Heart right ventricle (tissue), 16 donors: ENCODE data around the gene LHFPL3. TPM values are rescaled to one million over a fixed set of nuclear protein-coding genes. Genes with fewer than 3 reads are reported as not detected.

ENCODE experiments used
- ATAC-seq, 8 donors: fragments of 200-7000 bp; cut with Tn5 transposase; one replicate each; pipeline ENCODE4 v1.9.1; 2020; ENCODE audit warnings: mild to moderate bottlenecking in 8 of 8, moderate library complexity in 8 of 8, moderate number of reproducible peaks in 1 of 8
- DNase-seq, 2 donors: peaks; one replicate each; pipeline ENCODE4 v3.0.0-alpha.2; 2020
- H3K27ac ChIP-seq, 10 donors: fragments of 200-600 bp; sonication (generic) in 2 of 10; one replicate each; pipeline versions ENCODE4 v1.5.0 to v1.8.0; 2020 to 2022; ENCODE audit warnings: mild to moderate bottlenecking in 3 of 10
- H3K27me3 ChIP-seq, 7 donors: fragments of 200-600 bp; one replicate each; pipeline ENCODE4 v1.8.0; 2021 to 2022; ENCODE audit warnings: mild to moderate bottlenecking in 2 of 7
- H3K36me3 ChIP-seq, 9 donors: fragments of 200-600 bp; sonication (generic) in 1 of 9; one replicate each; pipeline versions ENCODE4 v1.5.0 to v1.8.0; 2020 to 2022; ENCODE audit warnings: mild to moderate bottlenecking in 2 of 9
- H3K4me1 ChIP-seq, 9 donors: fragments of 200-600 bp; sonication (generic) in 1 of 9; one replicate each; pipeline versions ENCODE4 v1.5.0 to v1.8.0; 2020 to 2022; ENCODE audit warnings: mild to moderate bottlenecking in 4 of 9
- H3K4me3 ChIP-seq, 10 donors: fragments of 200-600 bp; sonication (generic) in 2 of 10; one replicate each; pipeline versions ENCODE4 v1.5.0 to v1.8.0; 2020 to 2022; ENCODE audit warnings: mild to moderate bottlenecking in 7 of 10, moderate library complexity in 2 of 10
- H3K9me3 ChIP-seq, 11 donors: fragments of 200-600 bp in 10 of 11; sonication (generic) in 2 of 11; one replicate each; pipeline versions ENCODE4 v1.5.0 to v1.8.0; 2013 to 2022; ENCODE audit warnings: mild to moderate bottlenecking in 2 of 11, control low read depth in 1 of 11, moderate library complexity in 1 of 11
- WGBS, 2 donors: extraction: QIAGEN DNeasy Blood & Tissue Kit; methylation state at CpG; one replicate each; pipeline ENCODE4 v1.1.7; 2013; ENCODE audit warnings: inconsistent platforms in 1 of 2; 5-methylcytosine and 5-hydroxymethylcytosine counted together
- intact Hi-C, 10 donors: fragments of 100-400 bp; cut with DNase I; formaldehyde crosslinking; loops; one replicate each; pipeline versions ENCODE4 v1.11.1 to v1.14.2; 2022
- polyA plus RNA-seq, 2 donors: library from polyadenylated mRNA; stranded (reverse); fragments of 200-250 nt; gene quantifications; one replicate each; pipeline ENCODE4 v1.2.3, GENCODE V29; 2013
- total RNA-seq, 10 donors: library from RNA; stranded (reverse); fragmentation: NEBNext Ultra II Directional in 3 of 10; extraction: Animal tissue kit (Norgen Biotek cat#: 25700) in 3 of 10; gene quantifications; one replicate each; pipeline versions ENCODE4 v1.2.1 to v1.2.4, GENCODE V29; 2021 to 2023
- TF ChIP-seq, protein P1 (sequence below), 9 donors: fragments of 200-600 bp; sonication (generic) in 2 of 9; IDR thresholded peaks; one replicate each; pipeline versions ENCODE4 v1.5.0 to v1.8.0; 2021 to 2022; ENCODE audit warnings: antibody characterized with exemption in 9 of 9, mild to moderate bottlenecking in 5 of 9, moderate library complexity in 1 of 9
- donor health status: Arrhythmogenic right ventricular cardiomyopathy.
- donor health status: ischemic (EF 13 %, LVEDD 7.1; RV severe dilation, severe dysfunction).
- donor health status: healthy with polysubstance abuse.
- donor health status: DM: no; HTN: yes; CAD: no.
- donor health status: DM: no; HTN: no; CAD: no.
- donor health status: ischemic (EF 25% LVEDD 6.9; RV normal size, moderate dysfunction).
- donor health status: ischemic (EF 25% LVEDD 5.7; RV mildly dilated, moderate dysfunction).
- donor health status: healthy.
- donor health status: DM: yes; HTN: yes; CAD: no.
- donor health status: Ischemic cardiomyopathy.
- donor health status: ischemic (EF 35%, LVEDD 5.7; RV mildly dilated, moderate dysfunction).
- donor health status: nonischemic (EF 11% LVEDD 7.7; RV severe dilation, severe dysfunction).
- donor health status: DM: yes; HTN: yes; CAD: no.
- donor health status: PGD.
- donor health status: ischemic (EF 29% LVEDD 5.4; RV normal size, mild dysfunction).
- donor health status: nonischemic (EF 23%, LVEDD 6.1; RV moderate dilation, normal function).

LHFPL3 gene
- total and polyA plus RNA-seq, 12 donors = not detected

DNA sequence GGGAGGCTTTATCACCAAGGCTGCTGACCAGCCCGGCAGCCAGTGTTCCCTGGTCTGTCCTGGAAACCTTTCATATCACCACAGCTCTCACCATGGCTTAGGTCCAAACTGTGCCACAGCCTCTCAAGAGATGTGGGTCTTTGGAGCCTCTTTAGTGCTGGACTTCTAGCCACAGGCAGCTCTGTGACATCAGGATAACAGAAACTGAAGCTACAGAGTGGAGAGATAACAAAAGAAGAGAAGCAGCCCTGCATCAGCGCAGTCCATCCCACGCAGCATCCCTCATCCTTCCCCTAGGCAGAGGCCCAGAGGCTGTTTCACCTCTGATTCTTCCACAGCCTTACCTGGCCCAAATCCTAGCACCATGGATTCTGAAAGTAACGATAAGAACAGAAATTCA lies 497.7 kb downstream of the LHFPL3 start:
- 85 to 88% methylated on average over 4 of the region's 4 CpGs for WGBS, 2 donors
- DNase-seq (no peak), ATAC-seq (no peak)
- Histone ChIP-seq H3K4me3 (no peak overlapping the region), H3K4me1 (no peaks in the 10 kb centered on the region), H3K9me3 (peaks cover 0 to 7% (median 0%) of the 10 kb centered on the region in 11 donors), H3K27ac (no peak overlapping the region), H3K36me3 (no peaks in the 10 kb centered on the region), H3K27me3 (peaks cover 0 to 3% (median 0%) of the 10 kb centered on the region in 7 donors)
- intact Hi-C loops = no loop called here
- TF ChIP-seq, protein P1, sequence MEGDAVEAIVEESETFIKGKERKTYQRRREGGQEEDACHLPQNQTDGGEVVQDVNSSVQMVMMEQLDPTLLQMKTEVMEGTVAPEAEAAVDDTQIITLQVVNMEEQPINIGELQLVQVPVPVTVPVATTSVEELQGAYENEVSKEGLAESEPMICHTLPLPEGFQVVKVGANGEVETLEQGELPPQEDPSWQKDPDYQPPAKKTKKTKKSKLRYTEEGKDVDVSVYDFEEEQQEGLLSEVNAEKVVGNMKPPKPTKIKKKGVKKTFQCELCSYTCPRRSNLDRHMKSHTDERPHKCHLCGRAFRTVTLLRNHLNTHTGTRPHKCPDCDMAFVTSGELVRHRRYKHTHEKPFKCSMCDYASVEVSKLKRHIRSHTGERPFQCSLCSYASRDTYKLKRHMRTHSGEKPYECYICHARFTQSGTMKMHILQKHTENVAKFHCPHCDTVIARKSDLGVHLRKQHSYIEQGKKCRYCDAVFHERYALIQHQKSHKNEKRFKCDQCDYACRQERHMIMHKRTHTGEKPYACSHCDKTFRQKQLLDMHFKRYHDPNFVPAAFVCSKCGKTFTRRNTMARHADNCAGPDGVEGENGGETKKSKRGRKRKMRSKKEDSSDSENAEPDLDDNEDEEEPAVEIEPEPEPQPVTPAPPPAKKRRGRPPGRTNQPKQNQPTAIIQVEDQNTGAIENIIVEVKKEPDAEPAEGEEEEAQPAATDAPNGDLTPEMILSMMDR (IDR thresholded peaks at IDR 0.05) = no peak

DNA sequence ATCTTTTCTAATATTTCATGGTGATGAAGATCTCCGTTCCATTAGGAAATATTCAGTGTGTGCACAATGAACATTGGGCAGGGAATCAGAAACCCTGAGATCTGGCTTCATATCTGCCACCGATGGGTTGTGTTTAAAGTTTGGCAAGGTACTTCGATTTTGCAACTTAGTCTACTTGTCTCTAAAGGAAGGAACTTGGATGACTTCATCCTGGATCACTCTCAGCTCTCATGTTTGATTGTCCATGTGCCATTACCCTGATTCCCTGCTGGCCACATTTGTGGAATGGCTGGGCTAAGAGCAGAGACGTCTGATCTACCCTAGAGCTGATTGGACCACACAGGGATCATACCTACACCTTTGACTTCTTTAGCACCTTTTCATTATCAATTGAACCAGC lies 508.6 kb downstream of the LHFPL3 start:
- intact Hi-C loops = no loop called here
- H3K9me3 ChIP-seq = no peaks in the 10 kb centered on the region
- TF ChIP-seq, protein P1 (IDR thresholded peaks at IDR 0.05) = no peak

DNA sequence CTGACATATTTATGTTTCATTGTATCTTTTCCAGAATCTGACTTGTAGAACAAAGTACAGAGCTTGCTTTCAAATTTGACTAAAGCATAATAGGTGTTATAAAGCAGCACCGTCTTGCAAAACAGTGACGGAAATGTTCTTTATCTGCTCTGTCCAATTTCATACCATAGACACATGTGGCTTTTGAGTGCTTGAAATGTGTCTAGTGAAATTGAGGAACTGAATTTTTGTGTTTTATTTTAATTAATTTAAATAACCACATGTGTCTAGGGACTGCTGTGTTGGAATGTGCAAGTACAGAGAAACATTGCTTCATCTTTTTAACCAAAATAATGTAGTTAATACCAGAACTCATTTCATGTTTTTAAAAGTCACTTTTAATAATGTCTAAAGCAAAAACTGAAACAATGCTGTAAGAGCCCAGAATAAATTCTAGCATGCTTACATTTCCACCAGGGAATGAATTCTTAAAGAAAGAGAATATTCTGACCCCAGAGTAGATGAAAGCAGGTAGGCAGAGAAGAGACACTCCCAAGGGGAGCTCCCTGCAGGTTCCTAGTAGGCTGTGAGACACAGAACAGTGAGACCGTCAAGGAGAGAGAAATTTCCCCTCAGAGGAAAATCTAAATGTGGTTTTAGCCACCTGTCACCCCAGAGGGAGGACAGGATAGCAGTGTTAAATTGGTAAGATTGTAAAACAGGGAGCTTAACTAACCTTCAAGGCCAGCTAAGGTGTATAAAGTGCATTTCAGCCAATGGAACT lies 510.3 kb downstream of the LHFPL3 start:
- H3K36me3 ChIP-seq = no peaks in the 10 kb centered on the region
- H3K27me3 ChIP-seq = peaks cover 0 to 34% (median 9%) of the 10 kb centered on the region in 7 donors
- no peaks in the 10 kb centered on the region for H3K9me3 ChIP-seq
- no peak overlapping the region for H3K27ac ChIP-seq
- WGBS, 2 donors = 55 to 66% methylated on average over 3 of the region's 3 CpGs
- no peaks in the 10 kb centered on the region for H3K4me1 ChIP-seq
- DNase-seq = no peak
- H3K4me3 ChIP-seq = no peak overlapping the region
- no peak for ATAC-seq
- intact Hi-C loops = no loop called here
- TF ChIP-seq, protein P1 (IDR thresholded peaks at IDR 0.05) = no peak

More for the DNA sequence above, 508.6 kb downstream of the LHFPL3 start:
- 49 to 61% methylated on average over 4 of the region's 4 CpGs for WGBS, 2 donors
- no peak for ATAC-seq
- Histone ChIP-seq H3K27ac (no peak overlapping the region), H3K27me3 (peaks cover 0 to 33% (median 9%) of the 10 kb centered on the region in 7 donors), H3K36me3 (no peaks in the 10 kb centered on the region), H3K4me1 (no peaks in the 10 kb centered on the region), H3K4me3 (no peak overlapping the region)
- no peak for DNase-seq

DNA sequence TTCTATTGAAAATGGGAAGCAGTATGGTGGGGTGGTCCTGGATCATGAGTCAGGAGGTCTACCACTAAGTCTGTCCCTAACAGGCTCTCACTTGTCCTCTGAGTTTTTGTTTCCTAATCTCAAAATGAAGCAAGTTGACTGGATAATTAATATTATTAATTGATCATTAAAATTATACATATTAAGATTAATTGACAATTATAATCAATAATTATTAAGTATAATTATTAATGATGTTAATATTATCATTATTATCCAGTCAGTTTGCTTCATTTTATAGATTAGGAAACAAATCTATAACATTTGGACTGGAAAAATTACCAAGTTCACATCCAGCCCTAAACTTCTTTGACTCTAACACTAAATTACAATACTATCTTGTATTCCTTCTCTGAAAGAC lies 511.4 kb downstream of the LHFPL3 start:
- Histone ChIP-seq H3K4me1 (no peaks in the 10 kb centered on the region), H3K27me3 (peaks cover 0 to 38% (median 10%) of the 10 kb centered on the region in 7 donors), H3K36me3 (no peaks in the 10 kb centered on the region), H3K4me3 (no peak overlapping the region), H3K9me3 (no peaks in the 10 kb centered on the region), H3K27ac (no peak overlapping the region)
- DNase-seq = no peak
- no peak for ATAC-seq
- intact Hi-C loops = loop anchor here in 1 of 10 donors (10.0 kb wide), 1 partner anchor 605 kb away; no protein-coding TSS in a partner anchor
- TF ChIP-seq, protein P1 (IDR thresholded peaks at IDR 0.05) = no peak
